M059J (cell line): ENCODE results near the gene TPRA1. TPM values are rescaled to one million over a fixed set of nuclear protein-coding genes. Genes with fewer than 3 reads are reported as not detected.
"Not testable (repeated sequence)": the region's sequence is repeated elsewhere in the genome, so short reads cannot be mapped to it uniquely, and the experiment has no call there.

Source experiments
- DNase-seq: peaks from one replicate; pipeline ENCODE4 v3.0.0-alpha.2; 2012; ENCODE audit warnings: low read depth
- total RNA-seq: library from RNA; depleted of rRNA; stranded (reverse); fragments of >200 nt; shearing (Covaris generic); gene quantifications from 2 replicates; pipeline ENCODE4 v1.2.3, GENCODE V29; 2014

TPRA1 gene
- total RNA-seq, 1 experiment from 2014 or later: 56.6 TPM

GRCh38 chr3:127616836-127617605 lies 26.5 kb upstream of the TPRA1 start:
- no peak for DNase-seq

- DNase-seq: peak; percentile 52
Measured at GRCh38 chr3:127615631-127616305, 25.2 kb upstream of the TPRA1 start.

- DNase-seq: no peak
Measured at GRCh38 chr3:127614928-127615589, 24.5 kb upstream of the TPRA1 start.

GRCh38 chr3:127613406-127613805 lies 22.9 kb upstream of the TPRA1 start:
- DNase-seq: peak; percentile 85

- DNase-seq: peak; percentile 71
Measured at GRCh38 chr3:127612966-127613365, 22.4 kb upstream of the TPRA1 start.

- no peak for DNase-seq
Measured at GRCh38 chr3:127611251-127611650, 20.7 kb upstream of the TPRA1 start.

- DNase-seq: peak; percentile 92
Measured at GRCh38 chr3:127610105-127610504, 19.6 kb upstream of the TPRA1 start.

GRCh38 chr3:127608362-127608718 lies 17.8 kb upstream of the TPRA1 start:
- DNase-seq: no peak

- no peak for DNase-seq
Measured at GRCh38 chr3:127607675-127608361, 17.3 kb upstream of the TPRA1 start.

- no peak for DNase-seq
Measured at GRCh38 chr3:127606981-127607595, 16.6 kb upstream of the TPRA1 start.

GRCh38 chr3:127606086-127606805 lies 15.7 kb upstream of the TPRA1 start:
- no peak for DNase-seq

GRCh38 chr3:127605547-127605946 lies 15.0 kb upstream of the TPRA1 start:
- DNase-seq: not testable (repeated sequence)

GRCh38 chr3:127604546-127605165 lies 14.1 kb upstream of the TPRA1 start:
- DNase-seq: no peak

- DNase-seq: no peak
Measured at GRCh38 chr3:127604035-127604434, 13.5 kb upstream of the TPRA1 start.

- DNase-seq: no peak
Measured at GRCh38 chr3:127600749-127601456, 10.4 kb upstream of the TPRA1 start.

GRCh38 chr3:127598841-127599570 lies 8.5 kb upstream of the TPRA1 start:
- DNase-seq: peak; percentile 27

- no peak for DNase-seq
Measured at GRCh38 chr3:127597020-127597771, 6.7 kb upstream of the TPRA1 start.

- DNase-seq: no peak
Measured at GRCh38 chr3:127595303-127595702, 4.8 kb upstream of the TPRA1 start.

- no peak for DNase-seq
Measured at GRCh38 chr3:127593178-127593577, 2.6 kb upstream of the TPRA1 start.
